Lower leg skin (tissue), 4 donors: ENCODE measurements around the gene QPRT. TPM values are rescaled to one million over a fixed set of nuclear protein-coding genes. Genes with fewer than 3 reads are reported as not detected.
"Not testable (repeated sequence)": the region's sequence is repeated elsewhere in the genome, so short reads cannot be mapped to it uniquely, and the experiment has no call there.

ENCODE experiments used
- DNase-seq, 2 donors: peaks; one replicate each; pipeline ENCODE4 v3.0.0-alpha.2; 2019; ENCODE audit warnings: low spot score in 2 of 2
- H3K4me3 ChIP-seq: fragments of 200-600 bp; sonication (generic); 2 replicates; pipeline ENCODE4 v1.5.1; 2017; ENCODE audit warnings: mild to moderate bottlenecking, low read depth; ENCODE audit not compliant: poor library complexity, severe bottlenecking
- POLR2A ChIP-seq, 2 donors: fragments of 450-650 bp; IDR thresholded peaks; one replicate each; pipeline ENCODE4 v1.6.1; 2016 to 2017; ENCODE audit warnings: antibody characterized with exemption in 2 of 2, mild to moderate bottlenecking in 1 of 2, moderate library complexity in 1 of 2
- WGBS, 2 donors: methylation state at CpG; one replicate each; pipeline ENCODE4 v1.1.5; 2018; 5-methylcytosine and 5-hydroxymethylcytosine counted together
- intact Hi-C: fragments of 100-400 bp; cut with DNase I; formaldehyde crosslinking; loops from one replicate; pipeline ENCODE4 v1.15.0; 2023; ENCODE audit warnings: low total_unique reads
- total RNA-seq, 4 donors: library from RNA; depleted of rRNA; stranded (reverse); fragments of >200 nt; gene quantifications; one replicate each; pipeline ENCODE4 v1.1.0, GENCODE V29; 2016
- TF ChIP-seq, protein P1 (sequence below), 3 donors: fragments of 450-650 bp; IDR thresholded peaks; one replicate each; pipeline ENCODE4 v1.5.1; 2016; ENCODE audit warnings: antibody characterized with exemption in 3 of 3, mild to moderate bottlenecking in 3 of 3, moderate library complexity in 2 of 3

Gene QPRT
- total RNA-seq, 4 donors from 2014 or later: 1.9 to 3.6 (median 2.7) TPM

DNA sequence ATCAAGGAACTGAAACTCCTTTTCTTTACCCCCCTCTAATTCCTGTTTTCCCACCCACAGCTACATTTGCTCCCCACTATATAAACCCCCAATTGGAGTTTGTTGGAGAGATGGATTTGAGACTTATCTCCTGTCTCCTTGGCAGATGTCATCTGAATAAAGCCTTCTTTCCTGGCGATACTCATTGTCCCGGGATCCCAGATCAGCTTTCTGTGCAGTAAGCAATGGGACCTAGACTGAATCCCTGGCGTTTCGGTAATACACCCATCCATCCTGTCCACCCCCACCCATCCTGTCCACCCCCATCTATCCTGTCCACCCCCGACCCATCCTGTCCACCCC is 22.2 kb downstream of the QPRT start:
- 83 to 84% methylated on average over 5 of the region's 5 CpGs for WGBS, 2 donors
- TF ChIP-seq, protein P1, sequence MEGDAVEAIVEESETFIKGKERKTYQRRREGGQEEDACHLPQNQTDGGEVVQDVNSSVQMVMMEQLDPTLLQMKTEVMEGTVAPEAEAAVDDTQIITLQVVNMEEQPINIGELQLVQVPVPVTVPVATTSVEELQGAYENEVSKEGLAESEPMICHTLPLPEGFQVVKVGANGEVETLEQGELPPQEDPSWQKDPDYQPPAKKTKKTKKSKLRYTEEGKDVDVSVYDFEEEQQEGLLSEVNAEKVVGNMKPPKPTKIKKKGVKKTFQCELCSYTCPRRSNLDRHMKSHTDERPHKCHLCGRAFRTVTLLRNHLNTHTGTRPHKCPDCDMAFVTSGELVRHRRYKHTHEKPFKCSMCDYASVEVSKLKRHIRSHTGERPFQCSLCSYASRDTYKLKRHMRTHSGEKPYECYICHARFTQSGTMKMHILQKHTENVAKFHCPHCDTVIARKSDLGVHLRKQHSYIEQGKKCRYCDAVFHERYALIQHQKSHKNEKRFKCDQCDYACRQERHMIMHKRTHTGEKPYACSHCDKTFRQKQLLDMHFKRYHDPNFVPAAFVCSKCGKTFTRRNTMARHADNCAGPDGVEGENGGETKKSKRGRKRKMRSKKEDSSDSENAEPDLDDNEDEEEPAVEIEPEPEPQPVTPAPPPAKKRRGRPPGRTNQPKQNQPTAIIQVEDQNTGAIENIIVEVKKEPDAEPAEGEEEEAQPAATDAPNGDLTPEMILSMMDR (IDR thresholded peaks at IDR 0.05): no peak
- no peak for TF ChIP-seq POLR2A (IDR thresholded peaks at IDR 0.05)
- no peak for DNase-seq
- no peak overlapping the region for H3K4me3 ChIP-seq
- intact Hi-C loops: loop anchor here (10.0 kb wide), 1 partner anchor 144 kb away; no protein-coding TSS in a partner anchor

DNA sequence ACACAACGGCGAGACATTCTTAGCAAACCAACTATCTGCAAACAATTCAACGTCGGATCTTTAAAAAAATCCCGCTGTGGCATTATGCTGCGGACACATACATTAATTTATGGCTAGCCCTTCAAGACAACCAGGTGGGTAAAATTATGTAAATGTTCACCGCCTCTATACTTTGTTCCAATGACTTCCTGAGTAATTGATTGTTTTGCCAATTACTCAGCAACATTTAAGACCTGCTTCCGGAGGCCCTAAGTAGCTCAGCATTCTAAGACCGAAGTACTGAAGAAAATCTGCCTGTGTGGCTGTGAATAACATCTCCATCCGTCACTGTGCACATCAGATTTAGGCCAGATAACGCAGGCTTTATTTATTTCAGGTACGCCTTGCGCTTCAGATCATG is 23.3 kb downstream of the QPRT start:
- H3K4me3 ChIP-seq: no peak overlapping the region
- no peak for DNase-seq
- intact Hi-C loops: loop anchor here (10.0 kb wide), 1 partner anchor 143 kb away; no protein-coding TSS in a partner anchor
- TF ChIP-seq, protein P1 (IDR thresholded peaks at IDR 0.05): no peak
- no peak for TF ChIP-seq POLR2A (IDR thresholded peaks at IDR 0.05)
- WGBS, 2 donors: 65 to 70% methylated on average over 13 of the region's 13 CpGs

DNA sequence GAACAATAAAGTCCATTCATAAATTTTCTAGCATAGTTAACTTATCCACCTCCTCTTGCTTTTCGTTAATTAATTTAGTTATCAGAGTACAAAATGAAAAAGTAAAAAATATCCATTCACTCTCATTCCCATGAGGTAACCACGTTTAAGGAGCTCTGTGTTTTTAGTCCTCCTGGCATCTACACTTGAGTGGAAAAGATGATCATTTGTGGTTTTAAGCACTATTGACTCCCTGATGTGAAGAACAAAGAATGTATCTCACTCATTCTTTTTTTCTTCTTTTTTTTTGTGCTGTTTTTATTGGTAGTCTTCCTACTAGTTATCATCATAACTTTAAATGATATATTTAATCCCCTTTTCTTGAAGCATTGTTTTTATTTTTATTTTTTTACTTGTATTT is 26.1 kb downstream of the QPRT start:
- TF ChIP-seq POLR2A (IDR thresholded peaks at IDR 0.05): no peak
- TF ChIP-seq, protein P1 (IDR thresholded peaks at IDR 0.05): no peak
- WGBS, 2 donors: 57 to 61% methylated on average over 2 of the region's 2 CpGs
- intact Hi-C loops: loop anchor here (10.0 kb wide), 1 partner anchor 140 kb away; no protein-coding TSS in a partner anchor
- no peak for DNase-seq
- no peak overlapping the region for H3K4me3 ChIP-seq

DNA sequence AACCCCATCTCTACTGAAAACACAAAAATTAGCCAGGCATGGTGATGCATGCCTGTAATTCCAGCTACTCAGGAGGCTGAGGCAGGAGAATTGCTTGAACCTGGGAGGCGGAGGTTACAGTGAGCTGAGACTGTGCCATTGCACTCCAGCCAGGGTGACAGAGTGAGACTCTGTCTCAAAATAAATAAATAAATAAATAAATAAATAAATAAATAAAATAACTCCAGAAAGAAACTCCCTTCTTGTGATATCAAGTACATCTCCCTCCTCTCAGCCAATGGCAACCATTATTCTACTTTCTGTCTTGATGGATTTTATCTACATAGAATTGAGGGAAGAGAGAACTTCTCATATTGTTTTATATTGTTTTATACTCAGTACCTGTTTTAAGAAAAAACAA is 28.2 kb downstream of the QPRT start:
- H3K4me3 ChIP-seq, DNase-seq: not testable (repeated sequence)
- intact Hi-C loops: loop anchor here (10.0 kb wide), 1 partner anchor 138 kb away; no protein-coding TSS in a partner anchor
- WGBS, 2 donors: 95 to 100% methylated on average over 1 of the region's 1 CpG

DNA sequence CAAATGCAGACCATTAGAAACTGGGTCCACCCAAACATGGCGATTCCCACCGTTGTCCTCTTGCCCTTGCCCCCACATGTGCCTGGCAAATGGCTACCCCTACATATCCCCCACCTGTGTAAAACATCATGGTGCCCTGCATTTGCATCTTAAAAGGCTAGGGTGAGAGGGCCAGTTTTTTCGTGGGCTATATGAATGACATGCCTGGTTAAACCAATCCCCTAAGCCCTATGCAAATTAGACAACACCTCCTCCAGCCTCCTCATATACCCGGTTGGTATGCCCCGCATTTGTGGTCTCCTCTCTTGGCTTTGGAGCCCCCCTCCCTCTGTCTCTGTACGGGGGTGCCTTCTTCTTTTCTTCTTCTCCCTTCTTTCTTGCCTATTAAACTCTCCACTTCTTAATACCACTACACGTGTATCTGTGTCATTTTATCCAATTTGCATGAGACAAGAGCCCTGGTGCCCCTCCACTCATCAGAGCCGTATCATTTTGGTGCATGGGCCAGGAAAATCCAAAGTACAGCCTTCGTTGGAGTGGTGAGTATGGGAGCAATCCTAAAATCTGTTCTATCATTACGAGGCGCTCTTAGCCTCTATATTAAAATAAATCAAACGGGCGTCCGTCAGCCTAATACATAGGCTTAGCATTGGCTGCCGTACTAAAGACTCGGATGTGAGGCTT is 30.1 kb downstream of the QPRT start:
- no peak overlapping the region for H3K4me3 ChIP-seq
- DNase-seq: no peak
- intact Hi-C loops: loop anchor here (10.0 kb wide), 1 partner anchor 136 kb away; no protein-coding TSS in a partner anchor
- TF ChIP-seq POLR2A (IDR thresholded peaks at IDR 0.05): no peak
- TF ChIP-seq, protein P1 (IDR thresholded peaks at IDR 0.05): no peak
- WGBS, 2 donors: 59 to 80% methylated on average over 16 of the region's 16 CpGs

DNA sequence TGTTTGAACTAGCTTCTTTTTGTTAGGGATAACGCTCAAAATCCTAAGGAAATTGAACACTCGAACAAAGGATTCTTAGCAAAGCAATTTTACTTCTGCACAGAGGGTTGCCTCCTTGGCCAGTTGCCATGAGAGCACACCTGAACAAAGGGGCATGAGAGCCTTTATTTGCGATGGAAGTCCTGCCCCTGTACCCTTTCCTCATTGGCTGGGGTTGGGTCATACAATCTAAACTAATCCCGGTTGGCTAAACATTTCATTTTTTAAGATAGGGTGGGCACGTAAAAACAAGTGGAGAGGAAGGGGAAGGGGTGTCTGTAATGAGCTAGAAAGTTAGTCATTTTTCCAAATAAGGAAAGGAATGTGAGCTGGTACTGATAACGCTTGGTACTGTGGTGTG is 30.7 kb downstream of the QPRT start:
- H3K4me3 ChIP-seq, DNase-seq: not testable (repeated sequence)
- intact Hi-C loops: loop anchor here (10.0 kb wide), 1 partner anchor 135 kb away; no protein-coding TSS in a partner anchor
- WGBS, 2 donors: 57 to 76% methylated on average over 6 of the region's 6 CpGs
